ENCODE data around the gene PIK3CD.

GRCh38 chr1:9606458-9606857, 45.1 kb upstream of the PIK3CD start:
- no peak for TF ChIP-seq POLR2A (IDR thresholded peaks at IDR 0.05)
- TF ChIP-seq, protein P1, sequence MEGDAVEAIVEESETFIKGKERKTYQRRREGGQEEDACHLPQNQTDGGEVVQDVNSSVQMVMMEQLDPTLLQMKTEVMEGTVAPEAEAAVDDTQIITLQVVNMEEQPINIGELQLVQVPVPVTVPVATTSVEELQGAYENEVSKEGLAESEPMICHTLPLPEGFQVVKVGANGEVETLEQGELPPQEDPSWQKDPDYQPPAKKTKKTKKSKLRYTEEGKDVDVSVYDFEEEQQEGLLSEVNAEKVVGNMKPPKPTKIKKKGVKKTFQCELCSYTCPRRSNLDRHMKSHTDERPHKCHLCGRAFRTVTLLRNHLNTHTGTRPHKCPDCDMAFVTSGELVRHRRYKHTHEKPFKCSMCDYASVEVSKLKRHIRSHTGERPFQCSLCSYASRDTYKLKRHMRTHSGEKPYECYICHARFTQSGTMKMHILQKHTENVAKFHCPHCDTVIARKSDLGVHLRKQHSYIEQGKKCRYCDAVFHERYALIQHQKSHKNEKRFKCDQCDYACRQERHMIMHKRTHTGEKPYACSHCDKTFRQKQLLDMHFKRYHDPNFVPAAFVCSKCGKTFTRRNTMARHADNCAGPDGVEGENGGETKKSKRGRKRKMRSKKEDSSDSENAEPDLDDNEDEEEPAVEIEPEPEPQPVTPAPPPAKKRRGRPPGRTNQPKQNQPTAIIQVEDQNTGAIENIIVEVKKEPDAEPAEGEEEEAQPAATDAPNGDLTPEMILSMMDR (IDR thresholded peaks at IDR 0.05) = no peak
